Endothelial cell of umbilical vein (primary cell): ENCODE data around the gene KRTCAP2. TPM values are rescaled to one million over a fixed set of nuclear protein-coding genes. Genes with fewer than 3 reads are reported as not detected.

Experiments
- BruUV-seq: library from RNA; stranded (reverse); fragments of 400-500 nt; replicated peaks from 2 replicates; lab custom pipeline; 2021; lab: Mats Ljungman, UMichigan
- CTCF ChIA-PET: fragments of 300-600, 350-600 bp; sonication (Branson Sonifier 250); formaldehyde crosslinking; loops from one replicate; lab custom pipeline; 2021; ENCODE audit warnings: antibody characterized with exemption, inconsistent platforms; lab: Charles Lee
- POLR2A ChIA-PET: fragments of 300-600, 350-600 bp; sonication (Branson Sonifier 250); formaldehyde crosslinking; loops from one replicate; lab custom pipeline; 2021; ENCODE audit warnings: antibody characterized with exemption, inconsistent platforms; lab: Charles Lee
- DNase-seq: peaks from one replicate; pipeline ENCODE4 v3.0.0-alpha.2; 2011; ENCODE audit warnings: low read depth, low spot score
- FAIRE-seq: peaks from 2 replicates; lab custom pipeline; 2011; peaks lifted over from hg19 to GRCh38; lab: Jason Lieb, UNC
- H2AFZ ChIP-seq: 2 replicates; pipeline ENCODE4 v1.6.0; 2012; ENCODE audit warnings: low read depth, low read length, control low read depth, inconsistent platforms
- H3K27ac ChIP-seq: 2 replicates; pipeline ENCODE4 v1.5.1; 2011; ENCODE audit warnings: low read depth, mild to moderate bottlenecking, control low read depth, low read length, moderate library complexity; ENCODE audit not compliant: insufficient read depth
- H3K27me3 ChIP-seq, 2 experiments: 2 replicates each; pipeline versions ENCODE4 v1.6.0 to v1.6.1; 2011; ENCODE audit warnings: low read length in 2 of 2, mixed read lengths in 1 of 2; ENCODE audit not compliant: control insufficient read depth in 2 of 2, insufficient read depth in 2 of 2
- H3K36me3 ChIP-seq, 2 experiments: 2 replicates in 1 of 2; 3 replicates in 1 of 2; pipeline ENCODE4 v1.5.1; 2011; ENCODE audit warnings: low read length in 2 of 2, mild to moderate bottlenecking in 1 of 2, moderate library complexity in 1 of 2; ENCODE audit not compliant: control insufficient read depth in 2 of 2, insufficient read depth in 2 of 2; ENCODE audit errors: extremely low read depth in 1 of 2
- H3K4me1 ChIP-seq: 3 replicates; pipeline ENCODE4 v1.5.1; 2011; ENCODE audit warnings: mild to moderate bottlenecking, low read length; ENCODE audit not compliant: control insufficient read depth, insufficient read depth; ENCODE audit errors: extremely low read depth
- H3K4me2 ChIP-seq: 2 replicates; pipeline ENCODE4 v1.6.1; 2011; ENCODE audit warnings: low read length, control low read depth, mixed read lengths; ENCODE audit not compliant: insufficient read depth
- H3K4me3 ChIP-seq, 3 experiments: fragments of 200-600 bp in 1 of 3; sonication (generic), shearing (Covaris generic) in 1 of 3; replicated peaks in 1 of 3; 2 replicates each; pipeline ENCODE4 v1.5.1; 2011 to 2016; ENCODE audit warnings: control low read depth in 3 of 3, low read length in 3 of 3, mild to moderate bottlenecking in 2 of 3, inconsistent platforms in 1 of 3, low read depth in 1 of 3, moderate library complexity in 1 of 3; ENCODE audit not compliant: insufficient read depth in 1 of 3
- H3K79me2 ChIP-seq: 2 replicates; pipeline ENCODE4 v1.6.0; 2012; ENCODE audit warnings: low read length, inconsistent platforms; ENCODE audit not compliant: control insufficient read depth, insufficient read depth
- H3K9ac ChIP-seq: replicated peaks from 2 replicates; pipeline ENCODE3; 2011; ENCODE audit warnings: low read length, control low read depth; ENCODE audit not compliant: insufficient read depth; ENCODE audit errors: extremely low read depth
- H3K9me1 ChIP-seq: replicated peaks from 3 replicates; pipeline ENCODE4 v1.6.0; 2011; ENCODE audit warnings: mild to moderate bottlenecking, low read length; ENCODE audit not compliant: control insufficient read depth, insufficient read depth; ENCODE audit errors: extremely low read depth
- H3K9me3 ChIP-seq: replicated peaks from 2 replicates; pipeline ENCODE4 v1.5.1; 2012; ENCODE audit warnings: low read length, inconsistent platforms; ENCODE audit not compliant: control insufficient read depth, insufficient read depth
- H4K20me1 ChIP-seq: replicated peaks from 2 replicates; pipeline ENCODE3; 2011; ENCODE audit warnings: mild to moderate bottlenecking, low read length; ENCODE audit not compliant: control insufficient read depth, insufficient read depth; ENCODE audit errors: extremely low read depth
- EZH2 ChIP-seq: IDR thresholded peaks from 2 replicates; pipeline ENCODE4 v1.6.1; 2012; ENCODE audit warnings: borderline replicate concordance, low read depth, mild to moderate bottlenecking, moderate library complexity, low read length, inconsistent platforms; ENCODE audit not compliant: severe bottlenecking
- FOS ChIP-seq: IDR thresholded peaks from 2 replicates; pipeline ENCODE4 v1.6.1; 2011; ENCODE audit warnings: mild to moderate bottlenecking, low read length, moderate library complexity, borderline replicate concordance; ENCODE audit not compliant: insufficient read depth
- GATA2 ChIP-seq: IDR thresholded peaks from 2 replicates; pipeline ENCODE4 v1.7.0; 2011; ENCODE audit warnings: low read depth, mild to moderate bottlenecking, moderate library complexity, mixed read lengths, low read length; ENCODE audit not compliant: insufficient read length, insufficient read depth
- JUN ChIP-seq: IDR thresholded peaks from 2 replicates; pipeline ENCODE4 v1.6.1; 2011; ENCODE audit warnings: borderline replicate concordance, low read depth; ENCODE audit not compliant: insufficient read length, insufficient read depth
- MYC ChIP-seq: IDR thresholded peaks from one replicate; pipeline ENCODE4 v1.6.1; 2011; ENCODE audit warnings: mild to moderate bottlenecking, low read depth, low read length
- POLR2A ChIP-seq: IDR thresholded peaks from 2 replicates; pipeline ENCODE4 v1.6.1; 2012; ENCODE audit warnings: low read depth, mild to moderate bottlenecking, control low read depth, low read length
- POLR2AphosphoS5 ChIP-seq: IDR thresholded peaks from 2 replicates; pipeline ENCODE4 v1.6.1; 2012; ENCODE audit warnings: low read depth, mild to moderate bottlenecking, control low read depth, low read length, moderate library complexity; ENCODE audit not compliant: insufficient read depth
- dilution Hi-C: fragments of 300-500 bp; cut with MboI; formaldehyde crosslinking; loops from one replicate; pipeline ENCODE4 v1.15.0; 2019; ENCODE audit warnings: low sequenced_read_pairs; ENCODE audit not compliant: extremely low pct_ligation_motif_present
- intact Hi-C: fragments of 100-400 bp; cut with micrococcal nuclease; formaldehyde crosslinking; loops from one replicate; pipeline ENCODE4 v1.10.0; 2022
- polyA plus RNA-seq, 4 experiments: library from polyadenylated mRNA; depleted of rRNA in 3 of 4; stranded (reverse) in 3 of 4; unstranded in 1 of 4; fragments of >200 nt; gene quantifications; 2 replicates each; pipeline versions ENCODE4 v1.2.1 to v1.2.3, GENCODE V29; 2011 to 2012; ENCODE audit warnings: missing spikeins in 1 of 4
- total RNA-seq: library from RNA; stranded (reverse); gene quantifications from 2 replicates; pipeline ENCODE4 v1.2.3, GENCODE V29; 2021
- TF ChIP-seq, protein P1 (sequence below): IDR thresholded peaks from 2 replicates; pipeline ENCODE4 v1.6.1; 2011; ENCODE audit not compliant: insufficient read depth, insufficient read length
- TF ChIP-seq, protein P2 (sequence below), 2 donors: IDR thresholded peaks; 1 replicate in 1 of 2; 2 replicates in 1 of 2; pipeline ENCODE4 v1.5.1; 2011; ENCODE audit warnings: low read length in 2 of 2, mild to moderate bottlenecking in 2 of 2, moderate library complexity in 2 of 2, control low read depth in 1 of 2, inconsistent platforms in 1 of 2, low read depth in 1 of 2; ENCODE audit not compliant: insufficient read depth in 1 of 2; ENCODE audit errors: extremely low read depth in 1 of 2

The KRTCAP2 gene
- total and polyA plus RNA-seq, 2 donors (not counting 3 experiments of a cell fraction or from before 2014, with no cell fraction given): 207 to 362 TPM

DNA sequence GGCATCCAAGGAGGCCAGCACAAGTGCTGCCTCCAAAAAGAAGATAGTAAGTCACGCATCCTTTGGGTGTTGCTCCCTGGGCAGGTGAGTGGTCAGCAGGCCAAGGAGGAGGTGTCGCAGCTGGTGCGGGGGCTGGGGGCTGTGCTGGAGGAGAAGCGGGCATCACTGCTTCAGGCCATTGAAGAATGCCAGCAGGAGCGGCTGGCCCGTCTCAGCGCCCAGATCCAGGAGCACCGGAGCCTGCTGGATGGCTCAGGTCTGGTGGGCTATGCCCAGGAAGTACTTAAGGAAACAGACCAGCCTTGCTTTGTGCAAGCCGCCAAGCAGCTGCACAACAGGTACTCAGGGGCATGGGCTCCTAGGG is 4.8 kb upstream of the KRTCAP2 start:
- H2AFZ ChIP-seq: no peak overlapping the region
- H3K27ac ChIP-seq: no peak overlapping the region
- H3K36me3 ChIP-seq: peaks cover 4 to 26% of the 10 kb centered on the region in 2 experiments
- no TSS peak for BruUV-seq
- peaks cover 2% of the 10 kb centered on the region for H3K79me2 ChIP-seq
- intact Hi-C loops (loop anchor here (2.0 kb wide), 1 partner anchor 15 kb away; no protein-coding TSS in a partner anchor), dilution Hi-C loops (no loop called here)
- no peak overlapping the region for H3K4me3 ChIP-seq
- no peak overlapping the region for H3K4me2 ChIP-seq
- no peak for TF ChIP-seq POLR2AphosphoS5
- no peak for TF ChIP-seq FOS
- TF ChIP-seq, protein P1, sequence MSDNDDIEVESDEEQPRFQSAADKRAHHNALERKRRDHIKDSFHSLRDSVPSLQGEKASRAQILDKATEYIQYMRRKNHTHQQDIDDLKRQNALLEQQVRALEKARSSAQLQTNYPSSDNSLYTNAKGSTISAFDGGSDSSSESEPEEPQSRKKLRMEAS: no peak
- TF ChIP-seq EZH2: no peak
- no peak for TF ChIP-seq GATA2
- TF ChIP-seq MYC: no peak
- TF ChIP-seq, protein P2, sequence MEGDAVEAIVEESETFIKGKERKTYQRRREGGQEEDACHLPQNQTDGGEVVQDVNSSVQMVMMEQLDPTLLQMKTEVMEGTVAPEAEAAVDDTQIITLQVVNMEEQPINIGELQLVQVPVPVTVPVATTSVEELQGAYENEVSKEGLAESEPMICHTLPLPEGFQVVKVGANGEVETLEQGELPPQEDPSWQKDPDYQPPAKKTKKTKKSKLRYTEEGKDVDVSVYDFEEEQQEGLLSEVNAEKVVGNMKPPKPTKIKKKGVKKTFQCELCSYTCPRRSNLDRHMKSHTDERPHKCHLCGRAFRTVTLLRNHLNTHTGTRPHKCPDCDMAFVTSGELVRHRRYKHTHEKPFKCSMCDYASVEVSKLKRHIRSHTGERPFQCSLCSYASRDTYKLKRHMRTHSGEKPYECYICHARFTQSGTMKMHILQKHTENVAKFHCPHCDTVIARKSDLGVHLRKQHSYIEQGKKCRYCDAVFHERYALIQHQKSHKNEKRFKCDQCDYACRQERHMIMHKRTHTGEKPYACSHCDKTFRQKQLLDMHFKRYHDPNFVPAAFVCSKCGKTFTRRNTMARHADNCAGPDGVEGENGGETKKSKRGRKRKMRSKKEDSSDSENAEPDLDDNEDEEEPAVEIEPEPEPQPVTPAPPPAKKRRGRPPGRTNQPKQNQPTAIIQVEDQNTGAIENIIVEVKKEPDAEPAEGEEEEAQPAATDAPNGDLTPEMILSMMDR (IDR thresholded peaks at IDR 0.05; ENCODE audit: extremely low read depth in 1 of 2, insufficient read depth in 1 of 2, low read depth in 1 of 2, low read length in 2 of 2): no peak
- no peak for TF ChIP-seq POLR2A
- no peak for TF ChIP-seq JUN
- no peaks in the 10 kb centered on the region for H3K9me3 ChIP-seq
- no peaks in the 10 kb centered on the region for H3K27me3 ChIP-seq
- no peaks in the 10 kb centered on the region for H4K20me1 ChIP-seq
- no peaks in the 10 kb centered on the region for H3K9me1 ChIP-seq
- ChIA-PET POLR2A (no interaction called here), CTCF (interaction anchor here (1.5 to 2.0 kb wide), 2 partner anchors 15 to 47 kb away, joined by 3 to 31 read pairs; no protein-coding TSS in a partner anchor)
- H3K9ac ChIP-seq: no peak overlapping the region
- no peak for FAIRE-seq
- peaks cover 6% of the 10 kb centered on the region for H3K4me1 ChIP-seq
- DNase-seq: no peak
